Body of pancreas (tissue), 4 donors: ENCODE results near the gene HS6ST2. TPM values are rescaled to one million over a fixed set of nuclear protein-coding genes. Genes with fewer than 3 reads are reported as not detected.

Source experiments
- ATAC-seq: fragments of 150-250 bp; one replicate; pipeline ENCODE4 v1.9.1; 2016
- DNase-seq, 4 donors: peaks; one replicate each; pipeline ENCODE4 v3.0.0-alpha.2; 2019
- H3K27ac ChIP-seq, 4 donors: fragments of 200-600 bp; sonication (generic); 1 replicate in 3 of 4; 2 replicates in 1 of 4; pipeline versions ENCODE4 v1.5.1 to v1.6.1; 2016 to 2019; ENCODE audit warnings: mild to moderate bottlenecking in 1 of 4, mixed read lengths in 1 of 4, moderate library complexity in 1 of 4
- H3K27me3 ChIP-seq, 2 donors: fragments of 200-600 bp; sonication (generic); one replicate each; pipeline ENCODE4 v1.6.0; 2016; ENCODE audit warnings: mild to moderate bottlenecking in 1 of 2
- H3K36me3 ChIP-seq, 2 donors: fragments of 200-600 bp; sonication (generic); replicated peaks in 1 of 2; 2 replicates each; pipeline ENCODE4 v1.5.1; 2016; ENCODE audit warnings: low read depth in 2 of 2; ENCODE audit not compliant: insufficient read depth in 1 of 2
- H3K4me1 ChIP-seq: fragments of 200-600 bp; sonication (generic); one replicate; pipeline ENCODE4 v1.6.0; 2016
- H3K4me3 ChIP-seq, 2 donors: fragments of 200-600 bp; sonication (generic); 1 replicate in 1 of 2; 2 replicates in 1 of 2; pipeline ENCODE4 v1.5.1; 2016 to 2019
- H3K9me3 ChIP-seq, 3 donors: fragments of 200-600 bp; sonication (generic); 1 replicate in 2 of 3; 2 replicates in 1 of 3; pipeline ENCODE4 v1.5.1; 2016
- CTCF ChIP-seq, 7 experiments: fragments of 450-650 bp in 4 of 7; fragments of 200-600 bp in 3 of 7; sonication (generic) in 3 of 7; IDR thresholded peaks; one replicate each; pipeline ENCODE4 v1.5.1; 2016 to 2019; ENCODE audit warnings: antibody characterized with exemption in 7 of 7
- POLR2A ChIP-seq, 3 donors: fragments of 450-650 bp; IDR thresholded peaks; one replicate each; pipeline ENCODE4 v1.6.1; 2016; ENCODE audit warnings: antibody characterized with exemption in 3 of 3, mild to moderate bottlenecking in 2 of 3
- WGBS, 2 donors: methylation state at CpG; one replicate each; pipeline ENCODE4 v1.1.5; 2017; 5-methylcytosine and 5-hydroxymethylcytosine counted together
- intact Hi-C: fragments of 100-400 bp; cut with DNase I; formaldehyde crosslinking; loops from one replicate; pipeline ENCODE4 v1.15.1; 2023
- total RNA-seq, 2 donors: library from RNA; depleted of rRNA; stranded (reverse); fragments of >200 nt; gene quantifications; one replicate each; pipeline ENCODE4 v1.1.0, GENCODE V29; 2016

HS6ST2 gene
- total RNA-seq, 2 donors from 2014 or later: 2.6 to 5.3 TPM

GRCh38 chrX:132677233-132677716 is 281.2 kb downstream of the HS6ST2 start:
- Histone ChIP-seq H3K27me3 (no peaks in the 10 kb centered on the region), H3K4me1 (no peaks in the 10 kb centered on the region), H3K36me3 (no peaks in the 10 kb centered on the region), H3K4me3 (no peak overlapping the region), H3K9me3 (no peaks in the 10 kb centered on the region), H3K27ac (no peak overlapping the region)
- 77 to 79% methylated on average over 2 of the region's 2 CpGs for WGBS, 2 donors
- intact Hi-C loops: no loop called here
- DNase-seq: no peak
- ATAC-seq: no peak
- TF ChIP-seq POLR2A (IDR thresholded peaks at IDR 0.05): no peak
- no peak for TF ChIP-seq CTCF (IDR thresholded peaks at IDR 0.05)

GRCh38 chrX:132676561-132677186 is 281.8 kb downstream of the HS6ST2 start:
- DNase-seq (no peak), ATAC-seq (no peak)
- WGBS, 2 donors: 39 to 47% methylated on average over 3 to 4 of the region's 4 CpGs

GRCh38 chrX:132676102-132676501 is 282.3 kb downstream of the HS6ST2 start:
- Histone ChIP-seq H3K4me3 (no peak overlapping the region), H3K27ac (no peak overlapping the region), H3K36me3 (no peaks in the 10 kb centered on the region), H3K27me3 (no peaks in the 10 kb centered on the region), H3K9me3 (no peaks in the 10 kb centered on the region), H3K4me1 (no peaks in the 10 kb centered on the region)
- TF ChIP-seq CTCF (IDR thresholded peaks at IDR 0.05) (no peak), POLR2A (IDR thresholded peaks at IDR 0.05) (no peak)
- intact Hi-C loops: no loop called here
- WGBS, 2 donors: 13 to 54% methylated on average over 2 to 3 of the region's 3 CpGs
- no peak for ATAC-seq
- peak in 1 of 4 donors; percentile 9 for DNase-seq

More at GRCh38 chrX:132676561-132677186, 281.8 kb downstream of the HS6ST2 start:
- no peaks in the 10 kb centered on the region for H3K36me3 ChIP-seq
- no peak overlapping the region for H3K27ac ChIP-seq
- H3K9me3 ChIP-seq: no peaks in the 10 kb centered on the region
- intact Hi-C loops: no loop called here
- no peaks in the 10 kb centered on the region for H3K4me1 ChIP-seq
- H3K4me3 ChIP-seq: no peak overlapping the region
- no peaks in the 10 kb centered on the region for H3K27me3 ChIP-seq
- TF ChIP-seq POLR2A (IDR thresholded peaks at IDR 0.05): no peak
- no peak for TF ChIP-seq CTCF (IDR thresholded peaks at IDR 0.05)

- Histone ChIP-seq H3K4me1 (no peaks in the 10 kb centered on the region), H3K27me3 (no peaks in the 10 kb centered on the region), H3K27ac (no peak overlapping the region), H3K36me3 (no peaks in the 10 kb centered on the region), H3K9me3 (no peaks in the 10 kb centered on the region), H3K4me3 (no peak overlapping the region)
- DNase-seq (no peak), ATAC-seq (no peak)
- intact Hi-C loops: no loop called here
- 36 to 63% methylated on average over 1 of the region's 1 CpG for WGBS, 2 donors
- TF ChIP-seq POLR2A (IDR thresholded peaks at IDR 0.05): no peak
- TF ChIP-seq CTCF (IDR thresholded peaks at IDR 0.05): no peak
These were observed 285.1 kb downstream of the HS6ST2 start for GRCh38 chrX:132673331-132673730.

GRCh38 chrX:132671229-132671641 is 287.2 kb downstream of the HS6ST2 start:
- DNase-seq (no peak), ATAC-seq (no peak)
- Histone ChIP-seq H3K4me1 (no peaks in the 10 kb centered on the region), H3K9me3 (no peaks in the 10 kb centered on the region), H3K36me3 (no peaks in the 10 kb centered on the region), H3K27me3 (no peaks in the 10 kb centered on the region), H3K27ac (no peak overlapping the region), H3K4me3 (no peak overlapping the region)
- intact Hi-C loops: no loop called here
- TF ChIP-seq POLR2A (IDR thresholded peaks at IDR 0.05) (no peak), CTCF (IDR thresholded peaks at IDR 0.05) (no peak)
- 89 to 93% methylated on average over 3 of the region's 3 CpGs for WGBS, 2 donors
